B cell (primary cell): ENCODE measurements around the gene RREB1. TPM values are rescaled to one million over a fixed set of nuclear protein-coding genes. Genes with fewer than 3 reads are reported as not detected.

Experiments used
- ATAC-seq: fragments of 200-7000 bp; cut with Tn5 transposase; one replicate; pipeline ENCODE4 v1.10.0; 2021; ENCODE audit warnings: low read depth, mild to moderate bottlenecking, moderate number of reproducible peaks, moderate library complexity
- CTCF ChIA-PET: fragments of 350-600 bp; sonication (Branson Sonifier 250); formaldehyde crosslinking; loops from one replicate; lab custom pipeline; 2021; ENCODE audit warnings: antibody characterized with exemption, inconsistent platforms; lab: Charles Lee
- POLR2A ChIA-PET: fragments of 350-600 bp; sonication (Branson Sonifier 250); formaldehyde crosslinking; loops from one replicate; lab custom pipeline; 2021; ENCODE audit warnings: antibody characterized with exemption; lab: Charles Lee
- DNase-seq: peaks from one replicate; pipeline ENCODE4 v3.0.0; 2013
- H2AFZ ChIP-seq: 2 replicates; pipeline ENCODE4 v1.6.1; 2012; ENCODE audit warnings: mild to moderate bottlenecking, low read depth, low read length; ENCODE audit not compliant: insufficient read depth, poor library complexity, severe bottlenecking
- H3K27ac ChIP-seq, 2 donors: 1 replicate in 1 of 2; 2 replicates in 1 of 2; pipeline ENCODE4 v1.5.1; 2012 to 2013; ENCODE audit warnings: low read length in 2 of 2, mild to moderate bottlenecking in 2 of 2, moderate library complexity in 1 of 2
- H3K27me3 ChIP-seq, 4 experiments: fragments of 200-600 bp in 1 of 4; sonication (generic) in 1 of 4; replicated peaks in 1 of 4; 1 replicate in 2 of 4; 2 replicates in 2 of 4; pipeline versions ENCODE4 v1.6.1 to v1.7.0; 2013 to 2016; ENCODE audit warnings: low read length in 3 of 4, mild to moderate bottlenecking in 2 of 4, mixed read lengths in 1 of 4, moderate library complexity in 1 of 4; ENCODE audit not compliant: insufficient read depth in 4 of 4, control insufficient read depth in 3 of 4; ENCODE audit errors: control extremely low read depth in 1 of 4
- H3K36me3 ChIP-seq, 2 experiments: replicated peaks in 1 of 2; 1 replicate in 1 of 2; 2 replicates in 1 of 2; pipeline versions ENCODE4 v1.6.1 to v1.7.1; 2013; ENCODE audit warnings: low read length in 1 of 2; ENCODE audit not compliant: insufficient read depth in 2 of 2, control insufficient read depth in 1 of 2; ENCODE audit errors: control extremely low read depth in 1 of 2, extremely low read depth in 1 of 2
- H3K4me1 ChIP-seq, 2 donors: fragments of 200-600 bp in 1 of 2; sonication (generic) in 1 of 2; 1 replicate in 1 of 2; 2 replicates in 1 of 2; pipeline versions ENCODE4 v1.5.1 to v1.6.1; 2013 to 2017; ENCODE audit warnings: low read length in 2 of 2; ENCODE audit not compliant: control insufficient read depth in 2 of 2, insufficient read depth in 2 of 2
- H3K4me2 ChIP-seq: replicated peaks from 2 replicates; pipeline ENCODE3; 2012; ENCODE audit warnings: mild to moderate bottlenecking, low read depth, low read length; ENCODE audit not compliant: poor library complexity, severe bottlenecking
- H3K4me3 ChIP-seq, 5 experiments: fragments of 200-600 bp in 1 of 5; sonication (generic) in 1 of 5; 1 replicate in 3 of 5; 2 replicates in 2 of 5; pipeline versions ENCODE4 v1.5.1 to v1.7.0; 2011 to 2016; ENCODE audit warnings: low read length in 4 of 5, mild to moderate bottlenecking in 4 of 5, low read depth in 2 of 5, control low read depth in 1 of 5, moderate library complexity in 1 of 5; ENCODE audit not compliant: insufficient read depth in 1 of 5; ENCODE audit errors: control extremely low read depth in 1 of 5, extremely low read depth in 1 of 5
- H3K79me2 ChIP-seq: fragments of 200-600 bp; sonication (generic); one replicate; pipeline ENCODE4 v1.6.0; 2016; ENCODE audit warnings: low read length; ENCODE audit not compliant: control insufficient read depth, insufficient read depth
- H3K9ac ChIP-seq: fragments of 200-600 bp; sonication (generic); 2 replicates; pipeline ENCODE4 v1.6.1; 2017; ENCODE audit warnings: mild to moderate bottlenecking, low read length, moderate library complexity
- H3K9me3 ChIP-seq, 3 donors: one replicate each; pipeline versions ENCODE4 v1.6.1 to v1.7.1; 2013; ENCODE audit warnings: low read length in 2 of 3; ENCODE audit not compliant: control insufficient read depth in 2 of 3, insufficient read depth in 1 of 3; ENCODE audit errors: control extremely low read depth in 1 of 3
- H4K20me1 ChIP-seq: 2 replicates; pipeline ENCODE4 v1.6.0; 2012; ENCODE audit warnings: mild to moderate bottlenecking, low read length; ENCODE audit not compliant: insufficient read depth, control insufficient read depth, poor library complexity, severe bottlenecking
- H3K27ac Mint-ChIP-seq: one replicate; pipeline ENCODE4 v1.8.0; 2021; ENCODE audit warnings: mixed read lengths
- H3K27me3 Mint-ChIP-seq: one replicate; pipeline ENCODE4 v1.8.0; 2021; ENCODE audit warnings: mixed read lengths
- H3K4me1 Mint-ChIP-seq: one replicate; pipeline ENCODE4 v1.8.0; 2021; ENCODE audit warnings: mixed read lengths
- H3K4me3 Mint-ChIP-seq: one replicate; pipeline ENCODE4 v1.8.0; 2021; ENCODE audit warnings: mixed read lengths
- H3K9me3 Mint-ChIP-seq: one replicate; pipeline ENCODE4 v1.8.0; 2022; ENCODE audit warnings: mixed read lengths; ENCODE audit not compliant: insufficient read depth
- CTCF ChIP-seq: fragments of 200-600 bp; IDR thresholded peaks from one replicate; pipeline ENCODE4 v1.8.0; 2022; ENCODE audit warnings: antibody characterized with exemption, mild to moderate bottlenecking
- EZH2 ChIP-seq: IDR thresholded peaks from 2 replicates; pipeline ENCODE4 v1.6.1; 2012; ENCODE audit warnings: borderline replicate concordance, low read depth, mild to moderate bottlenecking, moderate library complexity, low read length; ENCODE audit not compliant: insufficient read depth, poor library complexity, severe bottlenecking
- WGBS: methylation state at CpG from one replicate; pipeline ENCODE4 v1.1.5; 2013; ENCODE audit warnings: missing lambda C conversion rate; ENCODE audit not compliant: insufficient coverage; 5-methylcytosine and 5-hydroxymethylcytosine counted together
- intact Hi-C: fragments of 100-400 bp; cut with micrococcal nuclease; formaldehyde crosslinking; loops from one replicate; pipeline ENCODE4 v1.10.0; 2022
- polyA plus RNA-seq: library from polyadenylated mRNA; depleted of rRNA; stranded (reverse); fragments of >200 nt; gene quantifications from 2 replicates; pipeline ENCODE4 v1.2.3, GENCODE V29; 2012
- total RNA-seq, 2 donors: library from RNA; stranded (reverse); fragments of 120-200 nt in 1 of 2; gene quantifications; 1 replicate in 1 of 2; 2 replicates in 1 of 2; pipeline versions ENCODE4 v1.2.3 to v1.2.4, GENCODE V29; 2013 to 2022

The RREB1 gene
- total and polyA plus RNA-seq, 2 donors (not counting 1 experiment from before 2014, with no cell fraction given), result 10.4 to 58.6 TPM

- H3K9ac ChIP-seq, result peak overlapping the region; percentile 71
- peaks cover 0 to 20% (median 5%) of the 10 kb centered on the region in 3 donors for H3K9me3 ChIP-seq
- H3K4me1 ChIP-seq, result peaks cover 16 to 18% of the 10 kb centered on the region in 2 donors
- peak; percentile 87 for ATAC-seq
- POLR2A ChIA-PET, result no interaction called here
- H3K9me3 Mint-ChIP-seq, result no peaks in the 10 kb centered on the region
- no peaks in the 10 kb centered on the region for H4K20me1 ChIP-seq
- peaks cover 31% of the 10 kb centered on the region for H3K4me1 Mint-ChIP-seq
- peaks cover 0 to 24% (median 1%) of the 10 kb centered on the region in 4 experiments for H3K27me3 ChIP-seq
- H3K4me2 ChIP-seq, result peak overlapping the region; percentile 98
- peak overlapping the region; percentile 88 for H2AFZ ChIP-seq
- H3K27ac ChIP-seq, result peak overlapping the region in 1 of 2 donors; percentile 9
- peak overlapping the region; percentile 96 for H3K4me3 Mint-ChIP-seq
- peak overlapping the region; percentile 33 for H3K27ac Mint-ChIP-seq
- DNase-seq, result peak; percentile 60
- TF ChIP-seq EZH2, result no peak
- no peak for TF ChIP-seq CTCF
- H3K36me3 ChIP-seq, result no peaks in the 10 kb centered on the region
- CTCF ChIA-PET, result interaction anchor here (0.9 to 1.9 kb wide), 4 partner anchors 15 to 502 kb away, joined by 3 to 12 read pairs (median 6); no protein-coding TSS in a partner anchor
- no peaks in the 10 kb centered on the region for H3K79me2 ChIP-seq
- H3K4me3 ChIP-seq, result peak overlapping the region; percentile 43 to 66 (median 60)
- 2% methylated on average over 41 of the region's 43 CpGs for WGBS
- H3K27me3 Mint-ChIP-seq, result peaks cover 16% of the 10 kb centered on the region
- intact Hi-C loops, result no loop called here
Observed at GRCh38 chr6:7261032-7261841, 153.5 kb downstream of the RREB1 start.
